ENCODE data around the gene CSNK1G1.

DNA sequence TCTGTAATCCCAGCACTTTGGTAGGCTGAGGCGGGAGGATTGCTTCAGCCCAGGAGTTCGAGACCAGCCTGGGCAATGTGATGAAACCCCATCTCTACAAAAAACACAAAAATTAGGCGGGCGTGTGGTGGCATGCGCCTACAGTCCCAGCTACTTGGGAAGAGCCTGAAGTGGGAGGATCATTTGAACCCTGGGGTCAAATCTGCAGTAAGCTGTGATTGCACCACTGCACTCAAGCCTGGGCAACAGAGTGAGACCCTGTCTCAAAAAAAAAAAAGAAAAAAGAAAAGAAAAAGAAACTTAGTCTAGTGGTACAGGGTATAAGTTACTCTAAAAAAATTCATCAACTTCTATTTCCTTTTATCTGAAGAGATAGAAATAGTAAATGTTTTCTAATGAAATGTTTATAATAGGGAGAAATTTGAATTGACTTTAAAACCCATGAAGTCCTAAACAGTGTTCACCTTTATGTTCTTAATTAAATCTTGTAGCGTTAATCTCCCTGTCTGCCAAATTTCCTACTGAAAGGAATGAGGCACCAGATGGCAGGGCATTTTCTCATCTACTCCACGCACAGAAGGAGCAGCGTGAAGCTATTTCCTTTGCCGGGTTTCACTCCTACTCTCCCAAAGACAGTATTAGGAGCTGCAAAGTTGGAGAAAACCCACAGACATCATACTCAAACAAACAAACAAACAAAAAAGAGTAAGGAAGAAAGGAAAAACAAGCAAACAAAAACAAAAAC is 23.4 kb upstream of the CSNK1G1 start:
- TF ChIP-seq, protein P1, sequence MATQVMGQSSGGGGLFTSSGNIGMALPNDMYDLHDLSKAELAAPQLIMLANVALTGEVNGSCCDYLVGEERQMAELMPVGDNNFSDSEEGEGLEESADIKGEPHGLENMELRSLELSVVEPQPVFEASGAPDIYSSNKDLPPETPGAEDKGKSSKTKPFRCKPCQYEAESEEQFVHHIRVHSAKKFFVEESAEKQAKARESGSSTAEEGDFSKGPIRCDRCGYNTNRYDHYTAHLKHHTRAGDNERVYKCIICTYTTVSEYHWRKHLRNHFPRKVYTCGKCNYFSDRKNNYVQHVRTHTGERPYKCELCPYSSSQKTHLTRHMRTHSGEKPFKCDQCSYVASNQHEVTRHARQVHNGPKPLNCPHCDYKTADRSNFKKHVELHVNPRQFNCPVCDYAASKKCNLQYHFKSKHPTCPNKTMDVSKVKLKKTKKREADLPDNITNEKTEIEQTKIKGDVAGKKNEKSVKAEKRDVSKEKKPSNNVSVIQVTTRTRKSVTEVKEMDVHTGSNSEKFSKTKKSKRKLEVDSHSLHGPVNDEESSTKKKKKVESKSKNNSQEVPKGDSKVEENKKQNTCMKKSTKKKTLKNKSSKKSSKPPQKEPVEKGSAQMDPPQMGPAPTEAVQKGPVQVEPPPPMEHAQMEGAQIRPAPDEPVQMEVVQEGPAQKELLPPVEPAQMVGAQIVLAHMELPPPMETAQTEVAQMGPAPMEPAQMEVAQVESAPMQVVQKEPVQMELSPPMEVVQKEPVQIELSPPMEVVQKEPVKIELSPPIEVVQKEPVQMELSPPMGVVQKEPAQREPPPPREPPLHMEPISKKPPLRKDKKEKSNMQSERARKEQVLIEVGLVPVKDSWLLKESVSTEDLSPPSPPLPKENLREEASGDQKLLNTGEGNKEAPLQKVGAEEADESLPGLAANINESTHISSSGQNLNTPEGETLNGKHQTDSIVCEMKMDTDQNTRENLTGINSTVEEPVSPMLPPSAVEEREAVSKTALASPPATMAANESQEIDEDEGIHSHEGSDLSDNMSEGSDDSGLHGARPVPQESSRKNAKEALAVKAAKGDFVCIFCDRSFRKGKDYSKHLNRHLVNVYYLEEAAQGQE (IDR thresholded peaks at IDR 0.05; ENCODE audit: borderline replicate concordance), result no peak
- TF ChIP-seq, protein P2, sequence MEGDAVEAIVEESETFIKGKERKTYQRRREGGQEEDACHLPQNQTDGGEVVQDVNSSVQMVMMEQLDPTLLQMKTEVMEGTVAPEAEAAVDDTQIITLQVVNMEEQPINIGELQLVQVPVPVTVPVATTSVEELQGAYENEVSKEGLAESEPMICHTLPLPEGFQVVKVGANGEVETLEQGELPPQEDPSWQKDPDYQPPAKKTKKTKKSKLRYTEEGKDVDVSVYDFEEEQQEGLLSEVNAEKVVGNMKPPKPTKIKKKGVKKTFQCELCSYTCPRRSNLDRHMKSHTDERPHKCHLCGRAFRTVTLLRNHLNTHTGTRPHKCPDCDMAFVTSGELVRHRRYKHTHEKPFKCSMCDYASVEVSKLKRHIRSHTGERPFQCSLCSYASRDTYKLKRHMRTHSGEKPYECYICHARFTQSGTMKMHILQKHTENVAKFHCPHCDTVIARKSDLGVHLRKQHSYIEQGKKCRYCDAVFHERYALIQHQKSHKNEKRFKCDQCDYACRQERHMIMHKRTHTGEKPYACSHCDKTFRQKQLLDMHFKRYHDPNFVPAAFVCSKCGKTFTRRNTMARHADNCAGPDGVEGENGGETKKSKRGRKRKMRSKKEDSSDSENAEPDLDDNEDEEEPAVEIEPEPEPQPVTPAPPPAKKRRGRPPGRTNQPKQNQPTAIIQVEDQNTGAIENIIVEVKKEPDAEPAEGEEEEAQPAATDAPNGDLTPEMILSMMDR (IDR thresholded peaks at IDR 0.05; ENCODE audit: poor library complexity, severe bottlenecking), result no peak
- no peak for TF ChIP-seq EP300 (conservative IDR thresholded peaks at IDR 0.05; ENCODE audit: poor library complexity, severe bottlenecking)
- TF ChIP-seq RAD21 (conservative IDR thresholded peaks at IDR 0.05), result no peak
- TF ChIP-seq SMC3 (conservative IDR thresholded peaks at IDR 0.05; ENCODE audit: poor library complexity), result no peak
- no peak for TF ChIP-seq EZH2 (IDR thresholded peaks at IDR 0.05; ENCODE audit: borderline replicate concordance, insufficient read depth, low read length, poor library complexity, severe bottlenecking)
- no peak for TF ChIP-seq POLR2AphosphoS5 (IDR thresholded peaks at IDR 0.05)
- no peak for TF ChIP-seq TAF1 (IDR thresholded peaks at IDR 0.05; ENCODE audit: low read depth)
- no peak for TF ChIP-seq MXI1 (conservative IDR thresholded peaks at IDR 0.05; ENCODE audit: poor library complexity, severe bottlenecking)
